Duodenal mucosa (tissue), 2 donors: ENCODE results near the gene SH3RF2.
"Not testable (repeated sequence)": the region's sequence is repeated elsewhere in the genome, so short reads cannot be mapped to it uniquely, and the experiment has no call there.

Source experiments
- H3K27ac ChIP-seq: one replicate; pipeline ENCODE4 v1.7.0; 2013; ENCODE audit warnings: low read depth, low read length
- H3K27me3 ChIP-seq, 2 donors: one replicate each; pipeline ENCODE4 v1.7.0; 2013; ENCODE audit warnings: low read length in 2 of 2, control low read depth in 1 of 2; ENCODE audit not compliant: insufficient read depth in 2 of 2, control insufficient read depth in 1 of 2
- H3K36me3 ChIP-seq, 2 donors: one replicate each; pipeline ENCODE4 v1.7.0; 2013; ENCODE audit warnings: low read length in 2 of 2, control low read depth in 1 of 2; ENCODE audit not compliant: insufficient read depth in 2 of 2, control insufficient read depth in 1 of 2
- H3K4me1 ChIP-seq, 2 donors: one replicate each; pipeline ENCODE4 v1.7.0; 2013; ENCODE audit warnings: low read length in 2 of 2, control low read depth in 1 of 2; ENCODE audit not compliant: insufficient read depth in 2 of 2, control insufficient read depth in 1 of 2
- H3K4me3 ChIP-seq, 2 donors: one replicate each; pipeline ENCODE4 v1.7.0; 2013; ENCODE audit warnings: low read length in 2 of 2, low read depth in 1 of 2
- H3K9ac ChIP-seq, 2 donors: one replicate each; pipeline ENCODE4 v1.7.0; 2013; ENCODE audit warnings: low read length in 2 of 2, low read depth in 1 of 2
- H3K9me3 ChIP-seq, 2 donors: one replicate each; pipeline ENCODE4 v1.7.0; 2013; ENCODE audit warnings: low read length in 2 of 2, control low read depth in 1 of 2; ENCODE audit not compliant: control insufficient read depth in 1 of 2

Gene SH3RF2, protein sequence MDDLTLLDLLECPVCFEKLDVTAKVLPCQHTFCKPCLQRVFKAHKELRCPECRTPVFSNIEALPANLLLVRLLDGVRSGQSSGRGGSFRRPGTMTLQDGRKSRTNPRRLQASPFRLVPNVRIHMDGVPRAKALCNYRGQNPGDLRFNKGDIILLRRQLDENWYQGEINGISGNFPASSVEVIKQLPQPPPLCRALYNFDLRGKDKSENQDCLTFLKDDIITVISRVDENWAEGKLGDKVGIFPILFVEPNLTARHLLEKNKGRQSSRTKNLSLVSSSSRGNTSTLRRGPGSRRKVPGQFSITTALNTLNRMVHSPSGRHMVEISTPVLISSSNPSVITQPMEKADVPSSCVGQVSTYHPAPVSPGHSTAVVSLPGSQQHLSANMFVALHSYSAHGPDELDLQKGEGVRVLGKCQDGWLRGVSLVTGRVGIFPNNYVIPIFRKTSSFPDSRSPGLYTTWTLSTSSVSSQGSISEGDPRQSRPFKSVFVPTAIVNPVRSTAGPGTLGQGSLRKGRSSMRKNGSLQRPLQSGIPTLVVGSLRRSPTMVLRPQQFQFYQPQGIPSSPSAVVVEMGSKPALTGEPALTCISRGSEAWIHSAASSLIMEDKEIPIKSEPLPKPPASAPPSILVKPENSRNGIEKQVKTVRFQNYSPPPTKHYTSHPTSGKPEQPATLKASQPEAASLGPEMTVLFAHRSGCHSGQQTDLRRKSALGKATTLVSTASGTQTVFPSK

GRCh38 chr5:145936401-145937131 is at the start of gene SH3RF2:
Gene SH3RF2 (plus strand): TSS chr5:145936578. CDS start chr5:145937929, 1,351 bp downstream.
- Histone ChIP-seq H3K27ac (peak within 1 kb of the TSS; percentile 15), H3K36me3 (peaks cover 0 to 8% of the 10 kb centered on the region in 2 donors), H3K4me3 (peak within 1 kb of the TSS; percentile 71 to 78), H3K27me3 (no peaks in the 10 kb centered on the region), H3K9ac (peak within 1 kb of the TSS; percentile 70 to 74), H3K4me1 (peaks cover 20 to 27% of the 10 kb centered on the region in 2 donors), H3K9me3 (no peaks in the 10 kb centered on the region)

GRCh38 chr5:145887217-145887616 is 49.2 kb upstream of the SH3RF2 start:
- Histone ChIP-seq H3K9me3 (no peaks in the 10 kb centered on the region), H3K27me3 (no peaks in the 10 kb centered on the region), H3K27ac (no peak overlapping the region), H3K4me1 (no peaks in the 10 kb centered on the region), H3K4me3 (no peak overlapping the region), H3K9ac (no peak overlapping the region), H3K36me3 (no peaks in the 10 kb centered on the region)

- no peak overlapping the region for H3K9ac ChIP-seq
- no peaks in the 10 kb centered on the region for H3K4me1 ChIP-seq
- H3K9me3 ChIP-seq: no peaks in the 10 kb centered on the region
- no peaks in the 10 kb centered on the region for H3K36me3 ChIP-seq
- H3K27me3 ChIP-seq: no peaks in the 10 kb centered on the region
- H3K27ac ChIP-seq: no peak overlapping the region
- no peak overlapping the region for H3K4me3 ChIP-seq
Measured at GRCh38 chr5:145887976-145888574, 48.3 kb upstream of the SH3RF2 start.

GRCh38 chr5:145889611-145890010 is 46.8 kb upstream of the SH3RF2 start:
- H3K36me3 ChIP-seq: no peaks in the 10 kb centered on the region

DNA sequence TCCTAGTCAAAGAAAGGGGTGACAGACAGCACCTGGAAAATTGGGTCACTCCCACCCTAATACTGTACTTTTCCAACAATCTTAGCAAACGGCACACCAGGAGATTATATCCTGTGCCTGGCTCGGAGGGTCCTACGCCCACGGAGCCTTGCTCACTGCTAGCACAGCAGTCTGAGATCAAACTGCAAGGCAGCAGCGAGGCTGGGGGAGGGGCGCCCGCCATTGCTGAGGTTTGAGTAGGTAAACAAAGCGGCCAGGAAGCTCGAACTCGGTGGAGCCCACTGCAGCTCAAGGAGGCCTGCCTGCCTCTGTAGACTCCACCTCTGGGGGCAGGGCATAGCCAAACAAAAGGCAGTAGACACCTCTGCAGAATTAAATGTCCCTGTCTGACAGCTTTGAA is 45.0 kb upstream of the SH3RF2 start:
- not testable (repeated sequence) for H3K27ac ChIP-seq, H3K4me1 ChIP-seq, H3K36me3 ChIP-seq, H3K27me3 ChIP-seq, H3K9me3 ChIP-seq, H3K4me3 ChIP-seq, H3K9ac ChIP-seq

More at GRCh38 chr5:145889611-145890010, 46.8 kb upstream of the SH3RF2 start:
- no peak overlapping the region for H3K4me3 ChIP-seq
- H3K9ac ChIP-seq: no peak overlapping the region
- no peak overlapping the region for H3K27ac ChIP-seq
- no peaks in the 10 kb centered on the region for H3K4me1 ChIP-seq
- no peaks in the 10 kb centered on the region for H3K9me3 ChIP-seq
- no peaks in the 10 kb centered on the region for H3K27me3 ChIP-seq

DNA sequence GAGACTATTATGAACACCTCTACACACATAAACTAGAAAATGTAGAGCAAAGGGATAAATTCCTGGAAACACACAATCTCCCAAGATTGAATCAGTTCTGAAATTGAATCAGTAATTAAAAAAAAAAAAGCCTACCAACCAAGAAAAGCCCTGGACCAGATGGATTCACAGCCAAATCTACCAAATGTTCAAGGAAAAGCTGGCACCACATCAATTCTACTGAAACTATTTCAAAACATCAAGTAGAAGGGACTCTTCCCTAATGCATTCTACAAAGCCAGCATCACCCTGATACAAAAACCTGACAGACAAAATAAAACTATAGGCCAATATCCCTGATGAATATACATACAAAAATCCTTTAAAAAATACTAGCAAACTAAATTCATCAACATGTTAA is 38.2 kb upstream of the SH3RF2 start:
- no peak overlapping the region for H3K27ac ChIP-seq
- no peak overlapping the region for H3K4me3 ChIP-seq
- no peaks in the 10 kb centered on the region for H3K36me3 ChIP-seq
- H3K9ac ChIP-seq: no peak overlapping the region
- no peaks in the 10 kb centered on the region for H3K9me3 ChIP-seq
- H3K27me3 ChIP-seq: no peaks in the 10 kb centered on the region
- H3K4me1 ChIP-seq: no peaks in the 10 kb centered on the region

- no peak overlapping the region for H3K4me3 ChIP-seq
- no peaks in the 10 kb centered on the region for H3K36me3 ChIP-seq
- no peaks in the 10 kb centered on the region for H3K27me3 ChIP-seq
- H3K9me3 ChIP-seq: no peaks in the 10 kb centered on the region
- no peaks in the 10 kb centered on the region for H3K4me1 ChIP-seq
- H3K27ac ChIP-seq: no peak overlapping the region
- no peak overlapping the region for H3K9ac ChIP-seq
Measured at GRCh38 chr5:145902421-145902820, 34.0 kb upstream of the SH3RF2 start.

GRCh38 chr5:145903113-145903512 is 33.3 kb upstream of the SH3RF2 start:
- Histone ChIP-seq H3K27ac (no peak overlapping the region), H3K27me3 (no peaks in the 10 kb centered on the region), H3K9ac (no peak overlapping the region), H3K4me1 (no peaks in the 10 kb centered on the region), H3K36me3 (no peaks in the 10 kb centered on the region), H3K9me3 (no peaks in the 10 kb centered on the region), H3K4me3 (no peak overlapping the region)

DNA sequence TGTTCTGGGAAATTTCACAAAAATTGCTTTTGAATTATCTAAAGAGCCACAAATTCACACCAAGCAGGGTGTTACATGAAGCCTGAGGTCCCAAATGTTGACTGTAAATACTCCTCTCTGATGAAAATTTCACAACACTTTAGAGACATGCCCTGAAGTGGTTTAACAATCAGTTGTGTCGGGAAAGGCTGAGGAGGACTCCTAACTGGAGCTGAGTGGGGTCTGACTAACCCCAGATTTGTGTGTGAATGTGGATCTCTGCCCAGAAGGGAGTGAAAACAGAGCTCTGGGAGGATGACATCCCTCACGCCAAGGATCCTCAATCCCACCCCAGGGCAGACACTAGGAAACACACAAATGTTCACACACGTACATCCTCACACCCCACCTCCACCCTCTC is 32.5 kb upstream of the SH3RF2 start:
- no peak overlapping the region for H3K27ac ChIP-seq
- no peaks in the 10 kb centered on the region for H3K9me3 ChIP-seq
- H3K9ac ChIP-seq: no peak overlapping the region

More for the DNA sequence above, 32.5 kb upstream of the SH3RF2 start:
- no peaks in the 10 kb centered on the region for H3K4me1 ChIP-seq
- no peaks in the 10 kb centered on the region for H3K27me3 ChIP-seq
- no peaks in the 10 kb centered on the region for H3K36me3 ChIP-seq
- no peak overlapping the region for H3K4me3 ChIP-seq
